Neural cell (in vitro differentiated cells): Measurements from ENCODE around the gene TBCK. TPM values are rescaled to one million over a fixed set of nuclear protein-coding genes. Genes with fewer than 3 reads are reported as not detected.

Experiments
- H2AFZ ChIP-seq: fragments of 200-600, 300-800 bp; sonication (generic), shearing (Covaris generic); 2 replicates; pipeline ENCODE4 v1.6.0; 2014; ENCODE audit warnings: low read depth, mild to moderate bottlenecking, antibody characterized with exemption, low read length, moderate library complexity
- H3F3A ChIP-seq: fragments of 200-600 bp; shearing (Covaris generic); 2 replicates; pipeline ENCODE4 v1.6.1; 2016; ENCODE audit warnings: mild to moderate bottlenecking, moderate library complexity, mixed read lengths, antibody characterized with exemption, low read length; ENCODE audit not compliant: insufficient read depth, poor library complexity, severe bottlenecking
- H3K27ac ChIP-seq: fragments of 200-600, 300-800 bp; sonication (generic), shearing (Covaris generic); 2 replicates; pipeline ENCODE4 v1.5.1; 2014; ENCODE audit warnings: mild to moderate bottlenecking, low read length, moderate library complexity
- H3K27me3 ChIP-seq: fragments of 300-800, 200-600 bp; sonication (generic), shearing (Covaris generic); 2 replicates; pipeline ENCODE4 v1.6.0; 2014; ENCODE audit warnings: mild to moderate bottlenecking, low read depth, low read length, moderate library complexity; ENCODE audit not compliant: insufficient read depth
- H3K36me3 ChIP-seq: fragments of 300-800, 200-600 bp; sonication (generic), shearing (Covaris generic); 2 replicates; pipeline ENCODE4 v1.5.1; 2014; ENCODE audit warnings: mild to moderate bottlenecking, antibody characterized with exemption, low read length, moderate library complexity; ENCODE audit not compliant: insufficient read depth
- H3K4me2 ChIP-seq: fragments of 300-800, 200-600 bp; sonication (generic), shearing (Covaris generic); 2 replicates; pipeline ENCODE4 v1.6.0; 2014; ENCODE audit warnings: mild to moderate bottlenecking, low read length
- H3K4me3 ChIP-seq: fragments of 300-800, 200-600 bp; sonication (generic), shearing (Covaris generic); 2 replicates; pipeline ENCODE4 v1.5.1; 2014; ENCODE audit warnings: mild to moderate bottlenecking, low read length, moderate library complexity
- H3K79me2 ChIP-seq: fragments of 200-600 bp; shearing (Covaris generic); replicated peaks from 2 replicates; pipeline ENCODE4 v1.6.0; 2014; ENCODE audit warnings: mild to moderate bottlenecking, low read length, moderate library complexity; ENCODE audit not compliant: insufficient read depth
- H3K9ac ChIP-seq: fragments of 300-800, 200-600 bp; sonication (generic), shearing (Covaris generic); 2 replicates; pipeline ENCODE4 v1.6.1; 2016; ENCODE audit warnings: mild to moderate bottlenecking, low read length, mixed read lengths
- H3K9me2 ChIP-seq: fragments of 200-600 bp; shearing (Covaris generic); 2 replicates; pipeline ENCODE4 v1.6.1; 2016; ENCODE audit warnings: mild to moderate bottlenecking, low read length, mixed read lengths; ENCODE audit not compliant: insufficient read depth
- H3K9me3 ChIP-seq: fragments of 200-600, 300-800 bp; sonication (generic), shearing (Covaris generic); 2 replicates; pipeline ENCODE4 v1.6.1; 2016; ENCODE audit warnings: mild to moderate bottlenecking, mixed run types, low read length, moderate library complexity, mixed read lengths
- H4K20me1 ChIP-seq: fragments of 200-600 bp; shearing (Covaris generic); 2 replicates; pipeline ENCODE4 v1.6.1; 2016; ENCODE audit warnings: mild to moderate bottlenecking, mixed run types; ENCODE audit not compliant: insufficient read depth
- EP300 ChIP-seq: fragments of 450-650 bp; conservative IDR thresholded peaks from 2 replicates; pipeline ENCODE4 v1.6.1; 2014; ENCODE audit warnings: antibody characterized with exemption, mild to moderate bottlenecking, moderate library complexity; ENCODE audit not compliant: poor library complexity, severe bottlenecking
- EZH2 ChIP-seq: fragments of 200-600, 300-800 bp; shearing (Covaris generic), sonication (generic); IDR thresholded peaks from 2 replicates; pipeline ENCODE4 v1.6.1; 2014; ENCODE audit warnings: antibody characterized with exemption, low read length, borderline replicate concordance, mild to moderate bottlenecking; ENCODE audit not compliant: insufficient read depth, poor library complexity, severe bottlenecking
- MXI1 ChIP-seq: fragments of 450-650 bp; conservative IDR thresholded peaks from 2 replicates; pipeline ENCODE4 v1.6.1; 2014; ENCODE audit warnings: antibody characterized with exemption, mild to moderate bottlenecking; ENCODE audit not compliant: poor library complexity, severe bottlenecking
- POLR2AphosphoS5 ChIP-seq: IDR thresholded peaks from 2 replicates; pipeline ENCODE4 v1.6.1; 2012
- RAD21 ChIP-seq: fragments of 450-650 bp; conservative IDR thresholded peaks from 2 replicates; pipeline ENCODE4 v1.6.1; 2014; ENCODE audit warnings: antibody characterized with exemption, mild to moderate bottlenecking, moderate library complexity
- SMC3 ChIP-seq: fragments of 450-650 bp; conservative IDR thresholded peaks from 2 replicates; pipeline ENCODE4 v1.6.1; 2014; ENCODE audit warnings: antibody characterized with exemption, mild to moderate bottlenecking, moderate library complexity; ENCODE audit not compliant: poor library complexity
- TAF1 ChIP-seq: IDR thresholded peaks from 2 replicates; pipeline ENCODE4 v1.6.1; 2012; ENCODE audit warnings: low read depth
- polyA plus RNA-seq: library from polyadenylated mRNA; depleted of rRNA; stranded (reverse); fragments of >200 nt; gene quantifications from 2 replicates; pipeline ENCODE4 v1.2.3, GENCODE V29; 2014
- TF ChIP-seq, protein P1 (sequence below): IDR thresholded peaks from 2 replicates; pipeline ENCODE4 v1.6.1; 2012; ENCODE audit warnings: borderline replicate concordance
- TF ChIP-seq, protein P2 (sequence below): fragments of 450-650 bp; IDR thresholded peaks from 2 replicates; pipeline ENCODE4 v1.5.1; 2014; ENCODE audit warnings: antibody characterized with exemption, mild to moderate bottlenecking, moderate library complexity; ENCODE audit not compliant: poor library complexity, severe bottlenecking

The TBCK gene
- polyA plus RNA-seq, 1 donor from 2014 or later, result 55.0 TPM

DNA sequence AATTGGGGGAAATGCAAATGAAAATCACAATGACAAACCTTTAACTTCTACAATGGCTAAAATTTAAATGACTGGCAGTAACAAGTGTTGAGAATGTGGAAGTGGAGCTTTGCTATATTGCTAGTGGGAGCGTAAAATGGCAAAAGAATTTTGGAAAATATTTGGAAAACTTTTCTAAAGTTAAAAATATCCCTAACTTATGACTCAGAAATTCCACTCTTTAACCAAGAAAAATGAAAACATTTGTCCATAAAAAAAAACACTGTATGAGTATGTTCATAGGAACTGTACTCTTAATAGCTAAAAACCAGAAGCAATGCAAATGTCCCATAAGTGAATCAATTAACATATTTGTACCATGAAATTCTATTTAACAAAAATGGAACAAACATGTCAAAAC is 3.6 kb downstream of the TBCK start:
- H2AFZ ChIP-seq, result no peak overlapping the region
- H3K4me3 ChIP-seq, result no peak overlapping the region
- no peaks in the 10 kb centered on the region for H3K9me2 ChIP-seq
- no peaks in the 10 kb centered on the region for H3K27me3 ChIP-seq
- H3K4me2 ChIP-seq, result no peak overlapping the region
- H3K36me3 ChIP-seq, result no peaks in the 10 kb centered on the region
- no peak overlapping the region for H3K27ac ChIP-seq
- H3K9ac ChIP-seq, result no peak overlapping the region
- TF ChIP-seq SMC3 (no peak), EZH2 (no peak), EP300 (no peak), RAD21 (no peak), TAF1 (no peak), MXI1 (no peak), POLR2AphosphoS5 (no peak)
- TF ChIP-seq, protein P1, sequence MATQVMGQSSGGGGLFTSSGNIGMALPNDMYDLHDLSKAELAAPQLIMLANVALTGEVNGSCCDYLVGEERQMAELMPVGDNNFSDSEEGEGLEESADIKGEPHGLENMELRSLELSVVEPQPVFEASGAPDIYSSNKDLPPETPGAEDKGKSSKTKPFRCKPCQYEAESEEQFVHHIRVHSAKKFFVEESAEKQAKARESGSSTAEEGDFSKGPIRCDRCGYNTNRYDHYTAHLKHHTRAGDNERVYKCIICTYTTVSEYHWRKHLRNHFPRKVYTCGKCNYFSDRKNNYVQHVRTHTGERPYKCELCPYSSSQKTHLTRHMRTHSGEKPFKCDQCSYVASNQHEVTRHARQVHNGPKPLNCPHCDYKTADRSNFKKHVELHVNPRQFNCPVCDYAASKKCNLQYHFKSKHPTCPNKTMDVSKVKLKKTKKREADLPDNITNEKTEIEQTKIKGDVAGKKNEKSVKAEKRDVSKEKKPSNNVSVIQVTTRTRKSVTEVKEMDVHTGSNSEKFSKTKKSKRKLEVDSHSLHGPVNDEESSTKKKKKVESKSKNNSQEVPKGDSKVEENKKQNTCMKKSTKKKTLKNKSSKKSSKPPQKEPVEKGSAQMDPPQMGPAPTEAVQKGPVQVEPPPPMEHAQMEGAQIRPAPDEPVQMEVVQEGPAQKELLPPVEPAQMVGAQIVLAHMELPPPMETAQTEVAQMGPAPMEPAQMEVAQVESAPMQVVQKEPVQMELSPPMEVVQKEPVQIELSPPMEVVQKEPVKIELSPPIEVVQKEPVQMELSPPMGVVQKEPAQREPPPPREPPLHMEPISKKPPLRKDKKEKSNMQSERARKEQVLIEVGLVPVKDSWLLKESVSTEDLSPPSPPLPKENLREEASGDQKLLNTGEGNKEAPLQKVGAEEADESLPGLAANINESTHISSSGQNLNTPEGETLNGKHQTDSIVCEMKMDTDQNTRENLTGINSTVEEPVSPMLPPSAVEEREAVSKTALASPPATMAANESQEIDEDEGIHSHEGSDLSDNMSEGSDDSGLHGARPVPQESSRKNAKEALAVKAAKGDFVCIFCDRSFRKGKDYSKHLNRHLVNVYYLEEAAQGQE, result no peak
- TF ChIP-seq, protein P2, sequence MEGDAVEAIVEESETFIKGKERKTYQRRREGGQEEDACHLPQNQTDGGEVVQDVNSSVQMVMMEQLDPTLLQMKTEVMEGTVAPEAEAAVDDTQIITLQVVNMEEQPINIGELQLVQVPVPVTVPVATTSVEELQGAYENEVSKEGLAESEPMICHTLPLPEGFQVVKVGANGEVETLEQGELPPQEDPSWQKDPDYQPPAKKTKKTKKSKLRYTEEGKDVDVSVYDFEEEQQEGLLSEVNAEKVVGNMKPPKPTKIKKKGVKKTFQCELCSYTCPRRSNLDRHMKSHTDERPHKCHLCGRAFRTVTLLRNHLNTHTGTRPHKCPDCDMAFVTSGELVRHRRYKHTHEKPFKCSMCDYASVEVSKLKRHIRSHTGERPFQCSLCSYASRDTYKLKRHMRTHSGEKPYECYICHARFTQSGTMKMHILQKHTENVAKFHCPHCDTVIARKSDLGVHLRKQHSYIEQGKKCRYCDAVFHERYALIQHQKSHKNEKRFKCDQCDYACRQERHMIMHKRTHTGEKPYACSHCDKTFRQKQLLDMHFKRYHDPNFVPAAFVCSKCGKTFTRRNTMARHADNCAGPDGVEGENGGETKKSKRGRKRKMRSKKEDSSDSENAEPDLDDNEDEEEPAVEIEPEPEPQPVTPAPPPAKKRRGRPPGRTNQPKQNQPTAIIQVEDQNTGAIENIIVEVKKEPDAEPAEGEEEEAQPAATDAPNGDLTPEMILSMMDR, result no peak
- no peaks in the 10 kb centered on the region for H4K20me1 ChIP-seq
- H3F3A ChIP-seq, result peaks cover 6% of the 10 kb centered on the region
- H3K9me3 ChIP-seq, result no peaks in the 10 kb centered on the region
- peaks cover 54% of the 10 kb centered on the region for H3K79me2 ChIP-seq

DNA sequence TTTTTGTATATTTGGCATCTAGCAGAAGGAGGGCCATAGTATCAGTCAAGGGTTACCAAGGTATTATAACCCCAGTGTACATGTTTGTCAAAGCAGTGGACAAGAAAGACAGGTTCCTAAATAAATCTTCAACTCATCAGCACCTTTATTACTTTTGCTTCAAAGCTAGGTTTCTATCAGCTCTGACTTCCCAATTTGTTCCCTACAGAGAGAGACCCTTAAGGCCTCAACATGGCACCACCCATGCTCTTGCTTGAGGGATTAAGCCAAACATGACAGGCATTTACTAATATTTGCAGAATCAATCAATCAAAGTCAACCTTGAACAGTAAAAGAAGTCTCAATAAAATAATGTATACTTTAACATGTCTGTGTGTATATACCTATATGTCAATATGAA is 9.4 kb downstream of the TBCK start:
- TF ChIP-seq EZH2 (no peak), TAF1 (no peak), RAD21 (no peak), POLR2AphosphoS5 (no peak)
- TF ChIP-seq, protein P2, result no peak
- H3K9ac ChIP-seq, result no peak overlapping the region
- peaks cover 13% of the 10 kb centered on the region for H3K79me2 ChIP-seq
- no peaks in the 10 kb centered on the region for H4K20me1 ChIP-seq
- H3F3A ChIP-seq, result no peaks in the 10 kb centered on the region
- H3K9me3 ChIP-seq, result no peaks in the 10 kb centered on the region
- H3K4me2 ChIP-seq, result no peak overlapping the region
- no peak overlapping the region for H3K4me3 ChIP-seq
- H3K27me3 ChIP-seq, result no peaks in the 10 kb centered on the region
- no peak overlapping the region for H3K27ac ChIP-seq
- H2AFZ ChIP-seq, result no peak overlapping the region
- no peaks in the 10 kb centered on the region for H3K9me2 ChIP-seq
- no peaks in the 10 kb centered on the region for H3K36me3 ChIP-seq
